ENCODE data around the gene TRAFD1. TPM values are rescaled to one million over a fixed set of nuclear protein-coding genes. Genes with fewer than 3 reads are reported as not detected.
"Not testable (repeated sequence)": the region's sequence is repeated elsewhere in the genome, so short reads cannot be mapped to it uniquely, and the experiment has no call there.

The TRAFD1 gene
- total and polyA plus RNA-seq, 4 donors, result 16.9 to 43.1 (median 37.8) TPM

GRCh38 chr12:112107306-112108201, 17.8 kb upstream of the TRAFD1 start:
- H3K4me3 ChIP-seq, result peak overlapping the region; percentile 99
- H3K36me3 ChIP-seq (ENCODE audit: control insufficient read depth in 4 of 4, insufficient read depth in 4 of 4, low read length in 4 of 4), result peaks cover 0 to 3% (median 1%) of the 10 kb centered on the region in 4 donors
- no peaks in the 10 kb centered on the region for H3K27me3 ChIP-seq (ENCODE audit: control insufficient read depth in 3 of 3, insufficient read depth in 3 of 3, low read length in 2 of 3)
- H3K9ac ChIP-seq (ENCODE audit: insufficient read depth in 1 of 2, low read length in 2 of 2), result peak overlapping the region; percentile 74 to 86
- peak in 2 of 3 donors; percentile 19 to 25 for DNase-seq
- TF ChIP-seq, protein P1, sequence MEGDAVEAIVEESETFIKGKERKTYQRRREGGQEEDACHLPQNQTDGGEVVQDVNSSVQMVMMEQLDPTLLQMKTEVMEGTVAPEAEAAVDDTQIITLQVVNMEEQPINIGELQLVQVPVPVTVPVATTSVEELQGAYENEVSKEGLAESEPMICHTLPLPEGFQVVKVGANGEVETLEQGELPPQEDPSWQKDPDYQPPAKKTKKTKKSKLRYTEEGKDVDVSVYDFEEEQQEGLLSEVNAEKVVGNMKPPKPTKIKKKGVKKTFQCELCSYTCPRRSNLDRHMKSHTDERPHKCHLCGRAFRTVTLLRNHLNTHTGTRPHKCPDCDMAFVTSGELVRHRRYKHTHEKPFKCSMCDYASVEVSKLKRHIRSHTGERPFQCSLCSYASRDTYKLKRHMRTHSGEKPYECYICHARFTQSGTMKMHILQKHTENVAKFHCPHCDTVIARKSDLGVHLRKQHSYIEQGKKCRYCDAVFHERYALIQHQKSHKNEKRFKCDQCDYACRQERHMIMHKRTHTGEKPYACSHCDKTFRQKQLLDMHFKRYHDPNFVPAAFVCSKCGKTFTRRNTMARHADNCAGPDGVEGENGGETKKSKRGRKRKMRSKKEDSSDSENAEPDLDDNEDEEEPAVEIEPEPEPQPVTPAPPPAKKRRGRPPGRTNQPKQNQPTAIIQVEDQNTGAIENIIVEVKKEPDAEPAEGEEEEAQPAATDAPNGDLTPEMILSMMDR (IDR thresholded peaks at IDR 0.05; ENCODE audit: control extremely low read depth, extremely low read depth), result no peak
- no peaks in the 10 kb centered on the region for H3K9me3 ChIP-seq (ENCODE audit: control insufficient read depth in 4 of 4, insufficient read depth in 3 of 4, low read length in 3 of 4)
- WGBS, 2 donors, result 18 to 19% methylated on average over 13 of the region's 13 CpGs
- peak; percentile 6 for ATAC-seq (ENCODE audit: insufficient read depth, low FRiP score)
- H3K27ac ChIP-seq (ENCODE audit: low read depth in 1 of 2, low read length in 1 of 2), result peak overlapping the region; percentile 92 to 97
- peaks cover 6 to 20% (median 11%) of the 10 kb centered on the region in 5 donors for H3K4me1 ChIP-seq (ENCODE audit: control insufficient read depth in 5 of 5, insufficient read depth in 5 of 5, low read length in 5 of 5)

GRCh38 chr12:112108202-112109079, 16.9 kb upstream of the TRAFD1 start, which contains the start of gene NAA25:
Gene NAA25, minus strand, starts transcription at chr12:112108783. Its CDS starts 10 bp downstream, at chr12:112108773.
- Histone ChIP-seq H3K36me3 (ENCODE audit: control insufficient read depth in 4 of 4, insufficient read depth in 4 of 4, low read length in 4 of 4) (peaks cover 0 to 3% (median 1%) of the 10 kb centered on the region in 4 donors), H3K4me3 (peak within 1 kb of the TSS; percentile 99), H3K27me3 (ENCODE audit: control insufficient read depth in 3 of 3, insufficient read depth in 3 of 3, low read length in 2 of 3) (no peaks in the 10 kb centered on the region), H3K9me3 (ENCODE audit: control insufficient read depth in 4 of 4, insufficient read depth in 3 of 4, low read length in 3 of 4) (no peaks in the 10 kb centered on the region), H3K27ac (ENCODE audit: low read depth in 1 of 2, low read length in 1 of 2) (peak within 1 kb of the TSS; percentile 92 to 97), H3K9ac (ENCODE audit: insufficient read depth in 1 of 2, low read length in 2 of 2) (peak within 1 kb of the TSS; percentile 86 to 99), H3K4me1 (ENCODE audit: control insufficient read depth in 5 of 5, insufficient read depth in 5 of 5, low read length in 5 of 5) (peaks cover 6 to 19% (median 11%) of the 10 kb centered on the region in 5 donors)
- DNase-seq, result peak; percentile 92 to 94 (median 94)
- TF ChIP-seq, protein P1 (IDR thresholded peaks at IDR 0.05; ENCODE audit: control extremely low read depth, extremely low read depth), result no peak
- 0% methylated on average over 44 to 74 of the region's 74 CpGs for WGBS, 2 donors
- peak; percentile 78 for ATAC-seq (ENCODE audit: insufficient read depth, low FRiP score)

GRCh38 chr12:112110787-112111662, 14.3 kb upstream of the TRAFD1 start:
- H3K36me3 ChIP-seq (ENCODE audit: control insufficient read depth in 4 of 4, insufficient read depth in 4 of 4, low read length in 4 of 4); ATAC-seq (ENCODE audit: insufficient read depth, low FRiP score); H3K27me3 ChIP-seq (ENCODE audit: control insufficient read depth in 3 of 3, insufficient read depth in 3 of 3, low read length in 2 of 3); H3K9ac ChIP-seq (ENCODE audit: insufficient read depth in 1 of 2, low read length in 2 of 2); DNase-seq; H3K4me3 ChIP-seq; H3K9me3 ChIP-seq (ENCODE audit: control insufficient read depth in 4 of 4, insufficient read depth in 3 of 4, low read length in 3 of 4); H3K27ac ChIP-seq (ENCODE audit: low read depth in 1 of 2, low read length in 1 of 2): not testable (repeated sequence)
- WGBS, 2 donors, result 91 to 96% methylated on average over 20 of the region's 20 CpGs
- peaks cover 6 to 12% (median 7%) of the 10 kb centered on the region in 5 donors for H3K4me1 ChIP-seq (ENCODE audit: control insufficient read depth in 5 of 5, insufficient read depth in 5 of 5, low read length in 5 of 5)

Data from lung (tissue), 12 donors.